Endothelial cell of umbilical vein (primary cell): ENCODE measurements around the gene PIP4P1.

ENCODE experiments used
- CTCF ChIP-seq, 2 donors: IDR thresholded peaks; 1 replicate in 1 of 2; 2 replicates in 1 of 2; pipeline ENCODE4 v1.5.1; 2011; ENCODE audit warnings: low read length in 2 of 2, mild to moderate bottlenecking in 2 of 2, moderate library complexity in 2 of 2, control low read depth in 1 of 2, inconsistent platforms in 1 of 2, low read depth in 1 of 2; ENCODE audit not compliant: insufficient read depth in 1 of 2; ENCODE audit errors: extremely low read depth in 1 of 2
- EZH2 ChIP-seq: IDR thresholded peaks from 2 replicates; pipeline ENCODE4 v1.6.1; 2012; ENCODE audit warnings: borderline replicate concordance, low read depth, mild to moderate bottlenecking, moderate library complexity, low read length, inconsistent platforms; ENCODE audit not compliant: severe bottlenecking
- FOS ChIP-seq: IDR thresholded peaks from 2 replicates; pipeline ENCODE4 v1.6.1; 2011; ENCODE audit warnings: mild to moderate bottlenecking, low read length, moderate library complexity, borderline replicate concordance; ENCODE audit not compliant: insufficient read depth
- GATA2 ChIP-seq: IDR thresholded peaks from 2 replicates; pipeline ENCODE4 v1.7.0; 2011; ENCODE audit warnings: low read depth, mild to moderate bottlenecking, moderate library complexity, mixed read lengths, low read length; ENCODE audit not compliant: insufficient read length, insufficient read depth
- JUN ChIP-seq: IDR thresholded peaks from 2 replicates; pipeline ENCODE4 v1.6.1; 2011; ENCODE audit warnings: borderline replicate concordance, low read depth; ENCODE audit not compliant: insufficient read length, insufficient read depth
- MAX ChIP-seq: IDR thresholded peaks from 2 replicates; pipeline ENCODE4 v1.6.1; 2011; ENCODE audit not compliant: insufficient read depth, insufficient read length
- MYC ChIP-seq: IDR thresholded peaks from one replicate; pipeline ENCODE4 v1.6.1; 2011; ENCODE audit warnings: mild to moderate bottlenecking, low read depth, low read length
- POLR2A ChIP-seq: IDR thresholded peaks from 2 replicates; pipeline ENCODE4 v1.6.1; 2012; ENCODE audit warnings: low read depth, mild to moderate bottlenecking, control low read depth, low read length
- POLR2AphosphoS5 ChIP-seq: IDR thresholded peaks from 2 replicates; pipeline ENCODE4 v1.6.1; 2012; ENCODE audit warnings: low read depth, mild to moderate bottlenecking, control low read depth, low read length, moderate library complexity; ENCODE audit not compliant: insufficient read depth

GRCh38 chr14:20468764-20469241 is 7.6 kb upstream of the PIP4P1 start:
- TF ChIP-seq CTCF (IDR thresholded peaks at IDR 0.05; ENCODE audit: extremely low read depth in 1 of 2, insufficient read depth in 1 of 2, low read depth in 1 of 2, low read length in 2 of 2) (no peak), EZH2 (no peak), POLR2A (no peak), MAX (no peak), POLR2AphosphoS5 (no peak), FOS (no peak), MYC (no peak), GATA2 (no peak), JUN (no peak)
